Calu3 (cell line): Measurements from ENCODE around the gene GRAMD4. TPM values are rescaled to one million over a fixed set of nuclear protein-coding genes. Genes with fewer than 3 reads are reported as not detected.

Experiments used
- BruUV-seq: library from RNA; stranded (reverse); fragments of 400-500 nt; replicated peaks from 2 replicates; lab custom pipeline; 2021; lab: Mats Ljungman, UMichigan
- CTCF ChIA-PET: fragments of 300-600 bp; sonication (Branson Sonifier 250); formaldehyde crosslinking; loops from one replicate; lab custom pipeline; 2022; ENCODE audit warnings: antibody characterized with exemption; lab: Charles Lee
- DNase-seq: peaks from one replicate; pipeline ENCODE4 v3.0.0; 2022
- H3K27ac Mint-ChIP-seq: one replicate; pipeline ENCODE4 v1.8.0; 2022; ENCODE audit warnings: mixed read lengths; ENCODE audit not compliant: unreplicated experiment
- H3K27me3 Mint-ChIP-seq: one replicate; pipeline ENCODE4 v1.8.0; 2022; ENCODE audit warnings: mixed read lengths; ENCODE audit not compliant: unreplicated experiment
- H3K36me3 Mint-ChIP-seq: one replicate; pipeline ENCODE4 v1.8.0; 2022; ENCODE audit warnings: mild to moderate bottlenecking, moderate library complexity, mixed read lengths; ENCODE audit not compliant: insufficient read depth, unreplicated experiment
- H3K4me1 Mint-ChIP-seq: one replicate; pipeline ENCODE4 v1.8.0; 2022; ENCODE audit warnings: mild to moderate bottlenecking, low read depth, mixed read lengths; ENCODE audit not compliant: unreplicated experiment
- H3K4me3 Mint-ChIP-seq: one replicate; pipeline ENCODE4 v1.8.0; 2022; ENCODE audit warnings: mild to moderate bottlenecking, low read depth, moderate library complexity, mixed read lengths; ENCODE audit not compliant: unreplicated experiment
- H3K9me3 Mint-ChIP-seq: one replicate; pipeline ENCODE4 v1.8.0; 2022; ENCODE audit warnings: low read depth, mixed read lengths; ENCODE audit not compliant: unreplicated experiment
- CTCF ChIP-seq: fragments of 200-600 bp; IDR thresholded peaks from one replicate; pipeline ENCODE4 v1.8.0; 2022; ENCODE audit warnings: antibody characterized with exemption; ENCODE audit not compliant: unreplicated experiment
- intact Hi-C: fragments of 100-400 bp; cut with micrococcal nuclease; formaldehyde crosslinking; loops from one replicate; pipeline ENCODE4 v1.10.0; 2022; ENCODE audit not compliant: unreplicated experiment
- total RNA-seq: library from RNA; stranded (reverse); gene quantifications from 2 replicates; pipeline ENCODE4 v1.2.3, GENCODE V29; 2022

Gene GRAMD4
- total RNA-seq, 1 experiment from 2014 or later, result 61.2 TPM

GRCh38 chr22:46576556-46577367, 43.4 kb upstream of the GRAMD4 start:
- no TSS peak for BruUV-seq
- CTCF ChIA-PET, result no interaction called here
- Mint-ChIP-seq H3K27me3 (no peaks in the 10 kb centered on the region), H3K9me3 (peaks cover 3% of the 10 kb centered on the region), H3K4me1 (peaks cover 58% of the 10 kb centered on the region), H3K4me3 (peak overlapping the region; percentile 42), H3K36me3 (peaks cover 47% of the 10 kb centered on the region), H3K27ac (peak overlapping the region; percentile 82)
- intact Hi-C loops, result no loop called here
- no peak for TF ChIP-seq CTCF
- peak; percentile 70 for DNase-seq

- Mint-ChIP-seq H3K4me1 (peaks cover 58% of the 10 kb centered on the region), H3K27me3 (no peaks in the 10 kb centered on the region), H3K4me3 (peak overlapping the region; percentile 87), H3K9me3 (no peaks in the 10 kb centered on the region), H3K27ac (peak overlapping the region; percentile 73), H3K36me3 (peaks cover 47% of the 10 kb centered on the region)
- DNase-seq, result no peak
- TF ChIP-seq CTCF, result no peak
- intact Hi-C loops, result no loop called here
- CTCF ChIA-PET, result no interaction called here
- BruUV-seq, result TSS peak; percentile 12
Observed at GRCh38 chr22:46577368-46578249, 42.6 kb upstream of the GRAMD4 start.

- no peak for TF ChIP-seq CTCF
- no peaks in the 10 kb centered on the region for H3K27me3 Mint-ChIP-seq
- H3K4me3 Mint-ChIP-seq, result peak overlapping the region; percentile 87
- no peak for DNase-seq
- BruUV-seq, result no TSS peak
- H3K27ac Mint-ChIP-seq, result no peak overlapping the region
- CTCF ChIA-PET, result no interaction called here
- H3K9me3 Mint-ChIP-seq, result no peaks in the 10 kb centered on the region
- intact Hi-C loops, result no loop called here
- peaks cover 47% of the 10 kb centered on the region for H3K36me3 Mint-ChIP-seq
- peaks cover 58% of the 10 kb centered on the region for H3K4me1 Mint-ChIP-seq
Observed at GRCh38 chr22:46578251-46578823, 41.8 kb upstream of the GRAMD4 start.

- DNase-seq, result no peak
- no TSS peak for BruUV-seq
- peak overlapping the region; percentile 87 for H3K4me3 Mint-ChIP-seq
- no peak for TF ChIP-seq CTCF
- H3K36me3 Mint-ChIP-seq, result peaks cover 46% of the 10 kb centered on the region
- CTCF ChIA-PET, result no interaction called here
- H3K9me3 Mint-ChIP-seq, result no peaks in the 10 kb centered on the region
- peaks cover 57% of the 10 kb centered on the region for H3K4me1 Mint-ChIP-seq
- intact Hi-C loops, result no loop called here
- H3K27me3 Mint-ChIP-seq, result no peaks in the 10 kb centered on the region
- H3K27ac Mint-ChIP-seq, result no peak overlapping the region
Observed at GRCh38 chr22:46578824-46579561, 41.2 kb upstream of the GRAMD4 start.
